Stomach smooth muscle (tissue), 2 donors: ENCODE measurements around the gene KCNH1.

Experiments used
- H3K27ac ChIP-seq: one replicate; pipeline ENCODE4 v1.7.0; 2013; ENCODE audit warnings: mild to moderate bottlenecking, low read length, inconsistent platforms
- H3K27me3 ChIP-seq, 2 donors: one replicate each; pipeline ENCODE4 v1.7.0; 2013; ENCODE audit warnings: low read length in 2 of 2; ENCODE audit not compliant: insufficient read depth in 2 of 2, control insufficient read depth in 1 of 2
- H3K36me3 ChIP-seq, 2 donors: one replicate each; pipeline ENCODE4 v1.7.0; 2013; ENCODE audit warnings: low read length in 2 of 2; ENCODE audit not compliant: control insufficient read depth in 2 of 2, insufficient read depth in 2 of 2
- H3K4me1 ChIP-seq: one replicate; pipeline ENCODE4 v1.7.0; 2013; ENCODE audit warnings: low read length; ENCODE audit not compliant: control insufficient read depth, insufficient read depth
- H3K4me3 ChIP-seq, 2 donors: one replicate each; pipeline ENCODE4 v1.7.0; 2013; ENCODE audit warnings: low read length in 2 of 2
- H3K9ac ChIP-seq, 2 donors: one replicate each; pipeline ENCODE4 v1.7.0; 2013; ENCODE audit warnings: low read length in 2 of 2, mild to moderate bottlenecking in 1 of 2
- H3K9me3 ChIP-seq, 2 donors: one replicate each; pipeline ENCODE4 v1.7.0; 2013; ENCODE audit warnings: low read length in 2 of 2; ENCODE audit not compliant: control insufficient read depth in 2 of 2
- donor health status: healthy.
- donor health status: Pancreatic carcinoma.

KCNH1 gene

DNA sequence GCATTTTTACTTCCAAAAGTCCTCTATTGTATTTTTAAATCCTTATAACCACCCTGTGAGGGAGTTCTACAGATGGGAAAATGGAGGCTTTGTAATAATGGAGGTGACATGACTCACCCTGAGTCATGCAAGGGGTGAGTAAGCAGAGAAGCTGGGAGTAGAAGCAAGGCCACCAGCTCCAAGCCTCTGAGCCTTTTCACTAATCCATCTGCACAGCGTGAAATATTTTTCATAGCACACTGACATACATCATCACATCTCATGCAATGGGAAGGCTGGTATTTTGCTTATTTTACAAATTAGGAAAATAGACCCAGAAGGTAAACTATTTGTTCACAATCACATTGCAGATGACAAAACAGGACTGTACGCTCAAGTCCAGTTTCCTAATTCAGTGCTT, 96.9 kb downstream of the KCNH1 start:
- Histone ChIP-seq H3K27me3 (no peaks in the 10 kb centered on the region), H3K9ac (no peak overlapping the region), H3K4me1 (no peaks in the 10 kb centered on the region), H3K27ac (no peak overlapping the region), H3K4me3 (no peak overlapping the region), H3K9me3 (peaks cover 0 to 4% of the 10 kb centered on the region in 2 donors), H3K36me3 (no peaks in the 10 kb centered on the region)

DNA sequence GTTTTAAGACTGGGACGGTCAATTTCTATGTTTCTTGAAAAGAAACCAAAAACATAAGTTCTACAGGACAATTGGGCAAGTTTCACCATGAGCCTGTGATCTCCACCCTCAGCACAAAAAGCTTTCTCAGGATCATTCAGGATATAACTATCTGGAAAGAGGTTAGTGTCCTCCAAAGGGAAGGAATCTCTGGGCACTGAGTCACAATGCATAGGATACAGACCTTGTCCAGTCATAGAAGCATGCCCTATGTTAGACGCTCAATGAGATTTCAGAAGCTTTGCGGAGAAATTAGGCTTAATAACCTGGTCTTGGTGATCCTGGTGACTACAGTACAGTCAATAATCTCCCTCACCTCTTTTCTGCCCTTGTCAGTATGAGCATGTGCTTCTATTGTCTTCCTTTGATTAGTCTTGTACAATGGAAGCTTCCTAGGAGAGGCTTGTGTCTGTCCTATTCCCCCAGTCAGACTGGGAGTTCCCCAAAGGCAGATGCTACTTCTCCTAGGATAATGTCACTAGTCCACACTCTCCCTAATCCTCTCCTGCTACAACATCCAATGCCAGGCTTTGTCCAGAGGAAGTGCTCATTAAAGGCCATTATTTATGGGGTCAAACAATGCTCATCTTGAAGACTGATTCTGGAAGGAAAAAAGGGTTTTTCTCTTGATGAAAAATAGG, 97.4 kb downstream of the KCNH1 start:
- H3K9me3 ChIP-seq = peaks cover 0 to 4% of the 10 kb centered on the region in 2 donors
- H3K4me1 ChIP-seq = no peaks in the 10 kb centered on the region
- H3K9ac ChIP-seq = no peak overlapping the region
- no peak overlapping the region for H3K4me3 ChIP-seq
- H3K27me3 ChIP-seq = no peaks in the 10 kb centered on the region
- no peaks in the 10 kb centered on the region for H3K36me3 ChIP-seq
- H3K27ac ChIP-seq = no peak overlapping the region

DNA sequence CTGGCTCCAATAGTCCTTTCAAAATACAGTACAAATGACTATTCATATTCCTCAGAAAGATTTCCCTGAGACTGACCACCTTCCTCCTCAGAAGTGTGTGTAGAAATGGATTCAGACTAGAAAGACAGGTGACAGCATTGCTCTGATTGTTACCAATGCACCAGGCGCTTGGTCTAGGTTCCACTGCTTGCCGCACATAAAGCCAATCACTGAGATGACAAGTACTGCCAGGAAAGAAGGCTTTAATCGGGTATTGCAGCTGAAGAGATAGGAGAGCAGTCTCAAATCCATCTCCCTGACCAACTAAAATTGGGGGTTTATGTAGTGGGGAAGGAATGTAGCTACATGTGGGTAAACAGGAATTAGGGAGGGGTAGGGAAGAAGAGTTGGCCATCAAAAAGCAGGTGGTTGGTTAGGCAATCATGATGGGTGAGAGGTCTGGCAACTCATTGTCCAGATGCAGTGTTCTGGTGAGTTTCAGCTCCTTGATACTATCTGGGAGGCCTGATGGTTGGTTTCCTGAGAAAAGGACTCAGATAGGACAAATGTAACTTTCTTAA, 98.0 kb downstream of the KCNH1 start:
- no peak overlapping the region for H3K9ac ChIP-seq

DNA sequence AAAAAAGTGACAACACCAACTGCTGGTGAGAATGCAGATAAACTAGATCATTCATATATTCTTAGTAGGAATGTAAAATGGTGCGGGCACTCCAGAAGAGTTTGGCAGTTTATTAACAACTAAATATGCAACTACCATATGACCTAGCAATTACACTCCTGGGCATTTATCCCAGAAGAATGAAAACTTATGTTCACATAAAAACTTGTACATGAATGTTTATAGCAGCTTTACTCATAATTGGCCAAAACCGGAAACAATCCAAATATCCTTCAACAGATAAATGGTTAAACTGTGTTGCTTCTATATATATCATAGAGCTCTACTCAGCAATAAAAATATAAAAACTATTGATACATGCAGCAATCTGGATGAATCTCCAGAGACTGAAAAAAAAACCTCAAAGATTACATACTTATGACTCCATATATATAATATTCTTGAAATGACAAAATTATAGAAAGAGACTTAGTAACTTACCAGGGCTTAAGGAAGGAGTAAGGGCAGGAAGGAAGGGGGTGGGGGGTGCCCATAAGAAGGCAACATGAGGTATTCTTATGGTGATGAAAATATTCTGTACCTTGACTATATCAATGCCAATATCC, 99.9 kb downstream of the KCNH1 start:
- H3K4me3 ChIP-seq = no peak overlapping the region
- no peaks in the 10 kb centered on the region for H3K4me1 ChIP-seq
- no peak overlapping the region for H3K27ac ChIP-seq
- peaks cover 0 to 4% of the 10 kb centered on the region in 2 donors for H3K9me3 ChIP-seq
- H3K27me3 ChIP-seq = no peaks in the 10 kb centered on the region
- H3K36me3 ChIP-seq = no peaks in the 10 kb centered on the region
- H3K9ac ChIP-seq = no peak overlapping the region

More for the DNA sequence above, 98.0 kb downstream of the KCNH1 start:
- no peak overlapping the region for H3K4me3 ChIP-seq
- no peak overlapping the region for H3K27ac ChIP-seq
- H3K9me3 ChIP-seq = peaks cover 0 to 4% of the 10 kb centered on the region in 2 donors
- H3K36me3 ChIP-seq = no peaks in the 10 kb centered on the region
- no peaks in the 10 kb centered on the region for H3K27me3 ChIP-seq
- H3K4me1 ChIP-seq = no peaks in the 10 kb centered on the region

DNA sequence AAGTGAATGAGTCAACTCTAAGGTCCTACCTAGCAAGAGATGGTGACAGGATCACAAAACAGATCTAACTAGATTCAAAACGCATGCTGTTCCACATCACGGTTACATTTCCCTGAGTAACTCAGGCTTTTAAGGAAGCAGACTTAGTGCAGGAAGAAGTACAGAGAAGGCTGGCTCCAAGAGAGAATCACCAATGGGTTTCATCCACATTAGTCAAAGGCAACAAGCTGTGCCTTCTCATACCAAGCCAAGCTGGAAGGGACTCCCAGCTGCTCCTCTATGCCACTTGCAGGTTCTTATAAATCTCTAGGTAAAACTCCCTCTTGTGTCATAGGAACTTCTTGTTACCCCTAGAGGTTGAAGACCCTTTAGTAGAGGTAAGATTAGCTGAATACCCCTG, 109.0 kb downstream of the KCNH1 start:
- no peak overlapping the region for H3K9ac ChIP-seq
- no peaks in the 10 kb centered on the region for H3K4me1 ChIP-seq
- no peak overlapping the region for H3K27ac ChIP-seq
- no peaks in the 10 kb centered on the region for H3K36me3 ChIP-seq
- H3K9me3 ChIP-seq = peaks cover 0 to 3% of the 10 kb centered on the region in 2 donors
- no peak overlapping the region for H3K4me3 ChIP-seq
- H3K27me3 ChIP-seq = no peaks in the 10 kb centered on the region

DNA sequence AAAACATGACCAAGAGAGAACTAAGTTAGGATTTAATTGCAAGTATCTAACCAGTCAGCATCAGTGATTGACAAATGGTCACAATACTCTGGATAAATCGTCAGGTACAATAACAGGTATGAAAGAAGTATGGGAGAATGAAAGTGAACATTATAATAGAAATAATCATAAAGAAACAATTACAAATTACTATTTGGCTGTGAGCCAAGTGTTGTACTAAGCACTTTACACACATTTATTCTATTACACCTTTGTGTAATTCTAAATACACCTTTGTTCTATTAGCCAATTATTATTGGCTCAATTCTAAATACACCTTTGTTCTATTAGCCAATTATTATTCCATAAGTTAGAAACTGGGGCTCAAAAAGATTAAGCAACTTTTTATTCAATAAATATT, 114.7 kb downstream of the KCNH1 start:
- Histone ChIP-seq H3K27me3 (no peaks in the 10 kb centered on the region), H3K9me3 (peaks cover 0 to 2% of the 10 kb centered on the region in 2 donors), H3K27ac (no peak overlapping the region), H3K4me3 (no peak overlapping the region), H3K9ac (no peak overlapping the region), H3K36me3 (no peaks in the 10 kb centered on the region), H3K4me1 (no peaks in the 10 kb centered on the region)

DNA sequence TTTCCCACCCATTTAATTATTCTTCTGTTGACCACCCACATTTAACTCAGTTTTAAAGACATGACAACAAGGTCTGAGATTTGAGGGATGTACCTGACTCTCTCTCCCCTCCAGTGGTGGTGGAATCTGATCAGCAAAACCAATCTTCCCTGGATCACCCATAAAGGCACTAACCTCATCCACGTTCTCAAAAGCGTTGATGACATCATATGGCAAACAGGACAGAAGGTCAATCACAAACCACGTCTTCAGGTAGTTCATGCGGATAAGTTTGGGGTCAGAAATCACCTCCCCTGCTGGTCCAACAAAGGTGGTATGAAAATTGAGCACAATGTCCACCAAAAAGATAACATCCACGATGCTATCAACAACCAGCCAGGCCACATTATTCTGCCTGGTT, 115.3 kb downstream of the KCNH1 start:
- Histone ChIP-seq H3K9me3 (peaks cover 0 to 2% of the 10 kb centered on the region in 2 donors), H3K4me1 (no peaks in the 10 kb centered on the region), H3K36me3 (no peaks in the 10 kb centered on the region), H3K27ac (no peak overlapping the region), H3K9ac (no peak overlapping the region), H3K4me3 (no peak overlapping the region), H3K27me3 (no peaks in the 10 kb centered on the region)

DNA sequence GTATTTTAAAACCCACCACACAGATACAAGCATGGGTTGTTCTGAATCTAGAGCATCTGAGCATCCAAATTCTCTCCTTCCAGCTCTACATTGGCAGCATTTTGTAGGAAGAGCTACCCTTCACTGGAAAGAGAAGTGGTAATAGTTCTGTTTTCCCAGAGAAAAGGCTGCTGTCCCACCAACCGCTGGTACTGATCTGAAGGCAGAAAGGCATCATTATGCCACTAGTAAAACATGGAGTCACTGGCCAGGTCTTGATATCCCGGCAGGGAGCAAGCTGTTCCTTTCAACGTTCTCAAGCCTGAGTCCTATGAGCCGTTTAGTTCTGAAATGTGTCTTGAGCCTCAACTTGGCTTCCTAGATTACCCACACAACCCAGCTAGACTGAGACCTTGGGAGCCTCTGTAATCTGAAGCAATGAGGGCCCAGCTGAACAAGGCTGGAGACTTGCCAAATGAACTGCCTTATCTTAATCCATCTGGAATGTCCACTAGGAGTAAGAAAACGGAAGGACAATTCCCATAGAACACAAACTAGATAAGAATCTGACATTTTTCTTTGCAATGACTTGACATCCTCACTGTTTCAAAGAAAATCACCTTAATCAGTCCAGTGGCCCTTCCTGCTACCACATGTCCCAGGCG, 116.8 kb downstream of the KCNH1 start:
- H3K9me3 ChIP-seq = peaks cover 0 to 2% of the 10 kb centered on the region in 2 donors
- H3K4me1 ChIP-seq = no peaks in the 10 kb centered on the region
- H3K27me3 ChIP-seq = no peaks in the 10 kb centered on the region
- no peaks in the 10 kb centered on the region for H3K36me3 ChIP-seq
- no peak overlapping the region for H3K4me3 ChIP-seq
- no peak overlapping the region for H3K9ac ChIP-seq
- no peak overlapping the region for H3K27ac ChIP-seq

DNA sequence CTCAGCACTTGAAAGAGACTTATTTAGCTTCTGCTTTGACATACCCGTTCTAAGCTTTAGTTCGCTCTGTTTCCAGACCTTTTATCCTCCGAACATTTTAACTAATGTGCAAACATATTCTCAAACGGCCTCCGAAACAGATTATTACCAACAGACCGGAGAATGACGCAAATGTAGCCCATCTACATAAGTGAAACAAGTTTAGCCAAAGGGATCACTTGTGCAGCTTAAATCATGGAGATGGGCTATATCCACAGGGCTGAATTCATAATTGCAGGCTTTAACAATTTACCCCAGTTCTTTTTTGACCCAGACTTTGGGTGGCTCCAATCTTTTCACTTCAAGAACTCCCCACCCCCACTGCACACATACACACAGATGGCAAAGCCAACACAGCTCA, 119.7 kb downstream of the KCNH1 start:
- Histone ChIP-seq H3K27ac (no peak overlapping the region), H3K9me3 (peaks cover 0 to 2% of the 10 kb centered on the region in 2 donors), H3K36me3 (no peaks in the 10 kb centered on the region), H3K4me1 (no peaks in the 10 kb centered on the region), H3K9ac (no peak overlapping the region), H3K4me3 (no peak overlapping the region), H3K27me3 (no peaks in the 10 kb centered on the region)

DNA sequence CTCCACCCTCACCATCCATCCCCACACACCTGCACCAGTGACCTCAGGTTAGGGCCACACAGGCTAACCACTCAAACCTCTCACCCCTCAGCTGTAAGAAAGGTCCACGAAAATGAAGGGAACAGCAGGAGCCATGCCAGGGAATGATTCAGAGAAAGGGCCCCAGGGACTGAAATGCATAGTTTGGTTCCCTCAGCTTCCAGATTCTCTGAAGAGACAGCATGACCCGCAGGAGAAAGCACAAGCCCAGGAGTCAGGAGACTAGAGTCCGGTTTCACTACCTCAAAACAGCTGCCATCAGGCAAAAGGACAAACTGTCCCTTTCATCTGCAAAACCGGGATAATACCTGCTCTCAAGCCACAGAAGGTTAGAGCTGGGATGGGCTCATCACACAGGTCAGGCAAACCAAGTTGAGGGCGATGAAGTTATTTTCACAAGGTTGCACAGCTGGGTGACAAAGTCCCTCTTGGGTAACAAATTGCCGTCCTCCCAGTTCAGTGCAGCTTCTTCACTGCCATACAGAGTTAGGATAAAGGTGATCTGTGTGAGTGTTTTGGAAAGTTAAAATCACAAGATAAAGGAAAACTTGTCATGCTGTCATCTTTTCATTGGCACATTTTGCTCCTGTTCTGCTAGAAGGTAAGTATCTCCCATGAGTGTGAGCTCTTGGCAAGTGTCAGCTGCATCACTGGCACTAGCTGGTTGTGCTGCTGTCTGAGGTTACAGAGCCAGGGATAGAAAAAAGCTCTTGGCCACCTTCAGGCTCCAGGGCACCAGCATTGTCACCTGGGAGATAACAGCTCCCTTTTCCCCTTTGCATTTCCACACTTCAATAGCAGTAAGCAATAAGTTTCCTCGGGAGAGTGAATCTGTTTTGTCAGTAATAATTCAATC, 120.4 kb downstream of the KCNH1 start:
- H3K27ac ChIP-seq = no peak overlapping the region
- no peaks in the 10 kb centered on the region for H3K36me3 ChIP-seq
- H3K4me1 ChIP-seq = no peaks in the 10 kb centered on the region

More for the DNA sequence above, 120.4 kb downstream of the KCNH1 start:
- Histone ChIP-seq H3K9ac (no peak overlapping the region), H3K4me3 (no peak overlapping the region), H3K9me3 (peaks cover 0 to 3% of the 10 kb centered on the region in 2 donors), H3K27me3 (no peaks in the 10 kb centered on the region)
